Thyroid gland (tissue), 4 donors: Measurements from ENCODE around the gene SMARCA4. TPM values are rescaled to one million over a fixed set of nuclear protein-coding genes. Genes with fewer than 3 reads are reported as not detected.

ENCODE experiments used
- DNase-seq, 2 donors: peaks; one replicate each; pipeline ENCODE4 v3.0.0-alpha.2; 2019
- H3K27ac ChIP-seq, 3 donors: fragments of 200-600 bp; sonication (generic); 1 replicate in 2 of 3; 2 replicates in 1 of 3; pipeline ENCODE4 v1.5.1; 2016 to 2019; ENCODE audit warnings: mild to moderate bottlenecking in 1 of 3, moderate library complexity in 1 of 3
- H3K27me3 ChIP-seq: fragments of 200-600 bp; sonication (generic); one replicate; pipeline ENCODE4 v1.5.1; 2019
- H3K36me3 ChIP-seq, 2 donors: fragments of 200-600 bp; sonication (generic); one replicate each; pipeline ENCODE4 v1.5.1; 2016 to 2019
- H3K4me1 ChIP-seq, 2 donors: fragments of 200-600 bp; sonication (generic); one replicate each; pipeline ENCODE4 v1.5.1; 2017 to 2019
- H3K4me3 ChIP-seq, 3 donors: fragments of 200-600 bp; sonication (generic); replicated peaks in 1 of 3; 1 replicate in 2 of 3; 2 replicates in 1 of 3; pipeline ENCODE4 v1.5.1; 2016; ENCODE audit warnings: mild to moderate bottlenecking in 1 of 3
- H3K9me3 ChIP-seq: fragments of 200-600 bp; sonication (generic); one replicate; pipeline ENCODE4 v1.5.1; 2017
- CTCF ChIP-seq, 6 experiments: fragments of 200-600 bp in 3 of 6; fragments of 450-650 bp in 3 of 6; sonication (generic) in 3 of 6; IDR thresholded peaks; one replicate each; pipeline ENCODE4 v1.5.1; 2016 to 2019; ENCODE audit warnings: antibody characterized with exemption in 6 of 6, mild to moderate bottlenecking in 2 of 6, inconsistent platforms in 1 of 6, moderate library complexity in 1 of 6
- POLR2A ChIP-seq, 2 donors: fragments of 450-650 bp; IDR thresholded peaks; one replicate each; pipeline ENCODE4 v1.6.1; 2017; ENCODE audit warnings: antibody characterized with exemption in 2 of 2, mild to moderate bottlenecking in 2 of 2, moderate library complexity in 1 of 2
- WGBS, 2 donors: methylation state at CpG; one replicate each; pipeline ENCODE4 v1.1.5; 2017; 5-methylcytosine and 5-hydroxymethylcytosine counted together
- intact Hi-C: fragments of 100-400 bp; cut with DNase I; formaldehyde crosslinking; loops from one replicate; pipeline ENCODE4 v1.15.1; 2023
- total RNA-seq, 4 donors: library from RNA; depleted of rRNA; stranded (reverse); fragments of >200 nt; gene quantifications; one replicate each; pipeline ENCODE4 v1.2.3, GENCODE V29; 2016

The SMARCA4 gene
- total RNA-seq, 4 donors from 2014 or later, result 49.4 to 108 (median 89.0) TPM

GRCh38 chr19:11105014-11105636 lies 144.3 kb downstream of the SMARCA4 start:
- 91 to 93% methylated on average over 28 to 35 of the region's 36 CpGs for WGBS, 2 donors
- Histone ChIP-seq H3K27me3 (no peaks in the 10 kb centered on the region), H3K9me3 (no peaks in the 10 kb centered on the region), H3K4me3 (no peak overlapping the region), H3K36me3 (peaks cover 26 to 45% of the 10 kb centered on the region in 2 donors), H3K27ac (no peak overlapping the region), H3K4me1 (no peaks in the 10 kb centered on the region)
- TF ChIP-seq CTCF (IDR thresholded peaks at IDR 0.05), result no peak
- no peak for TF ChIP-seq POLR2A (IDR thresholded peaks at IDR 0.05)
- intact Hi-C loops, result no loop called here
- no peak for DNase-seq

- 94 to 95% methylated on average over 13 of the region's 13 CpGs for WGBS, 2 donors
- intact Hi-C loops, result no loop called here
- no peaks in the 10 kb centered on the region for H3K27me3 ChIP-seq
- peaks cover 26 to 51% of the 10 kb centered on the region in 2 donors for H3K36me3 ChIP-seq
- no peak for TF ChIP-seq POLR2A (IDR thresholded peaks at IDR 0.05)
- no peak for TF ChIP-seq CTCF (IDR thresholded peaks at IDR 0.05)
- H3K27ac ChIP-seq, result no peak overlapping the region
- H3K4me1 ChIP-seq, result no peaks in the 10 kb centered on the region
- no peaks in the 10 kb centered on the region for H3K9me3 ChIP-seq
- no peak overlapping the region for H3K4me3 ChIP-seq
- DNase-seq, result no peak
These were observed 145.6 kb downstream of the SMARCA4 start for GRCh38 chr19:11106477-11106876.

GRCh38 chr19:11108746-11109145 lies 147.9 kb downstream of the SMARCA4 start:
- intact Hi-C loops, result no loop called here
- DNase-seq, result no peak
- Histone ChIP-seq H3K4me1 (no peaks in the 10 kb centered on the region), H3K36me3 (peaks cover 39 to 55% of the 10 kb centered on the region in 2 donors), H3K4me3 (no peak overlapping the region), H3K9me3 (no peaks in the 10 kb centered on the region), H3K27me3 (no peaks in the 10 kb centered on the region), H3K27ac (no peak overlapping the region)
- WGBS, 2 donors, result 90 to 94% methylated on average over 6 of the region's 6 CpGs
- TF ChIP-seq POLR2A (IDR thresholded peaks at IDR 0.05), result no peak
- no peak for TF ChIP-seq CTCF (IDR thresholded peaks at IDR 0.05)

- 90 to 93% methylated on average over 10 to 14 of the region's 15 CpGs for WGBS, 2 donors
- Histone ChIP-seq H3K27me3 (no peaks in the 10 kb centered on the region), H3K36me3 (peaks cover 38 to 59% of the 10 kb centered on the region in 2 donors), H3K27ac (no peak overlapping the region), H3K4me1 (no peaks in the 10 kb centered on the region), H3K4me3 (no peak overlapping the region), H3K9me3 (no peaks in the 10 kb centered on the region)
- TF ChIP-seq CTCF (IDR thresholded peaks at IDR 0.05), result no peak
- no peak for TF ChIP-seq POLR2A (IDR thresholded peaks at IDR 0.05)
- intact Hi-C loops, result no loop called here
- DNase-seq, result no peak
These were observed 150.4 kb downstream of the SMARCA4 start for GRCh38 chr19:11111117-11111770.

- no peak for DNase-seq
- TF ChIP-seq CTCF (IDR thresholded peaks at IDR 0.05) (no peak), POLR2A (IDR thresholded peaks at IDR 0.05) (no peak)
- peaks cover 33 to 54% of the 10 kb centered on the region in 2 donors for H3K36me3 ChIP-seq
- intact Hi-C loops, result no loop called here
- no peak overlapping the region for H3K27ac ChIP-seq
- H3K4me1 ChIP-seq, result no peaks in the 10 kb centered on the region
- 82 to 89% methylated on average over 6 to 8 of the region's 8 CpGs for WGBS, 2 donors
- no peaks in the 10 kb centered on the region for H3K9me3 ChIP-seq
- H3K27me3 ChIP-seq, result no peaks in the 10 kb centered on the region
- no peak overlapping the region for H3K4me3 ChIP-seq
These were observed 150.9 kb downstream of the SMARCA4 start for GRCh38 chr19:11111771-11112144.
